Smooth muscle cell (in vitro differentiated cells): ENCODE data around the gene ABHD10. TPM values are rescaled to one million over a fixed set of nuclear protein-coding genes. Genes with fewer than 3 reads are reported as not detected.

Source experiments
- DNase-seq: peaks from one replicate; lab custom pipeline; 2025; ENCODE audit not compliant: unreplicated experiment; lab: John Stamatoyannopoulos, UW
- H2AFZ ChIP-seq: fragments of 200-600 bp; sonication (generic); 2 replicates; pipeline ENCODE4 v1.6.0; 2016; ENCODE audit warnings: antibody characterized with exemption, low read depth, mild to moderate bottlenecking
- H3F3A ChIP-seq: fragments of 200-600 bp; sonication (generic); 2 replicates; pipeline ENCODE4 v1.6.0; 2017; ENCODE audit warnings: antibody characterized with exemption, low read depth
- H3K27ac ChIP-seq: fragments of 200-600 bp; sonication (generic); 2 replicates; pipeline ENCODE4 v1.5.1; 2016; ENCODE audit warnings: low read depth, mild to moderate bottlenecking
- H3K27me3 ChIP-seq: fragments of 200-600 bp; sonication (generic); 2 replicates; pipeline ENCODE4 v1.6.1; 2016; ENCODE audit warnings: low read depth, mild to moderate bottlenecking
- H3K36me3 ChIP-seq: fragments of 200-600 bp; sonication (generic); 2 replicates; pipeline ENCODE4 v1.5.1; 2016; ENCODE audit warnings: low read depth
- H3K4me1 ChIP-seq: fragments of 200-600 bp; sonication (generic); 2 replicates; pipeline ENCODE4 v1.5.1; 2016; ENCODE audit warnings: low read depth
- H3K4me2 ChIP-seq: fragments of 200-600 bp; sonication (generic); 2 replicates; pipeline ENCODE4 v1.6.0; 2016; ENCODE audit warnings: mild to moderate bottlenecking
- H3K4me3 ChIP-seq: fragments of 200-600 bp; sonication (generic); 2 replicates; pipeline ENCODE4 v1.5.1; 2016; ENCODE audit warnings: mild to moderate bottlenecking
- H3K79me2 ChIP-seq: fragments of 200-600 bp; sonication (generic); 2 replicates; pipeline ENCODE4 v1.6.0; 2016; ENCODE audit warnings: low read depth, mild to moderate bottlenecking
- H3K9ac ChIP-seq: fragments of 200-600 bp; sonication (generic); 2 replicates; pipeline ENCODE4 v1.6.0; 2016; ENCODE audit warnings: low read depth
- H3K9me3 ChIP-seq: fragments of 200-600 bp; sonication (generic); replicated peaks from 2 replicates; pipeline ENCODE4 v1.5.1; 2016; ENCODE audit warnings: low read depth
- H4K20me1 ChIP-seq: fragments of 200-600 bp; sonication (generic); 2 replicates; pipeline ENCODE4 v1.6.0; 2016; ENCODE audit warnings: low read depth
- WGBS: methylation state at CpG from one replicate; pipeline ENCODE4 v1.1.7; 2016; ENCODE audit warnings: low lambda C conversion rate; 5-methylcytosine and 5-hydroxymethylcytosine counted together
- polyA plus RNA-seq: library from polyadenylated mRNA; unstranded; fragments of >200 nt; fragmentation: Nextera tagmentation; extraction: Ambion mirVana; gene quantifications from 2 replicates; pipeline ENCODE4 v1.2.1, GENCODE V29; 2016
- total RNA-seq: library from RNA; depleted of rRNA; stranded (reverse); fragments of >200 nt; gene quantifications from 2 replicates; pipeline ENCODE4 v1.2.3, GENCODE V29; 2014
- TF ChIP-seq, protein P1 (sequence below): fragments of 200-600 bp; sonication (generic); IDR thresholded peaks from 2 replicates; pipeline ENCODE4 v1.5.1; 2017; ENCODE audit warnings: borderline replicate concordance, mild to moderate bottlenecking, antibody characterized with exemption; ENCODE audit not compliant: insufficient read depth, poor library complexity, severe bottlenecking

The ABHD10 gene
- total and polyA plus RNA-seq, 2 experiments from 2014 or later, result 44.1 to 44.9 TPM

DNA sequence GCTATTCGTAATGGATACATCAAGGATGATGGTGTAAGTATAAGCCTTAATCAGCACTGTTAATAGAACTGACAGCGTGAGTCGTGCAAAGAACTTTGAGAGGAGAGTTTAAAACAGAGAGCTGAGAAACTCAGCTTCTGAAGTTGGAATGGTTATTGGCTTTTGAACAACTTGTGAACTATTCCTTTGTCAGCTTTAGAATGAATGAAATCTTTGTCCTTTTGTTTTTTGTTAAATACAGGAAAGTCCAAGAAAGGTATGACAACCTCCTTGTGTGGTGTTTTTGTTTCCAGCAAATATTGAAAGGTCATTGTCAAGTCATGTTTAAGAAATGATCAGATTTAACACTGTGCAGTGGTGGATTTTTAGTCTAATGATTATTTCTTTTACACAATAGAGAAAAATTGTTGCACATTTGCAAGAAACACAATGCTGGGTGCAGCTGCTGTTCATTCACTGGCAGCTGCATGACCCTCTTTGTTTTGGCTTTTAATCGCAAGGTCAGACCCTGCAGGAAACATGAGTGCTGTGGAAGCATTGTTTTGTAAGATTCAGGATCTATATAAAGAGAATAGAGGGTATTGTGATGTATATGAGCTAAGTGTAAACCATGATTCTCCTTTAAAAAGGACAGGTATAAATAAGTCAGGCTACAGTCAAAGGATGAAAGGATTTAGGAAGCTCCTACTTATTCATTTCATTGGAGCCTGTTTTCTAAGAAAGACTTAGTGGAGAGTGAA lies 21.7 kb upstream of the ABHD10 start:
- Histone ChIP-seq H3K9me3 (no peaks in the 10 kb centered on the region), H3K27ac (no peak overlapping the region), H3K79me2 (peaks cover 3% of the 10 kb centered on the region), H3K27me3 (no peaks in the 10 kb centered on the region), H2AFZ (no peak overlapping the region), H3K36me3 (peaks cover 8% of the 10 kb centered on the region), H3K4me1 (peaks cover 30% of the 10 kb centered on the region), H3F3A (peaks cover 5% of the 10 kb centered on the region), H3K4me3 (no peak overlapping the region), H3K9ac (no peak overlapping the region), H3K4me2 (no peak overlapping the region), H4K20me1 (no peaks in the 10 kb centered on the region)
- WGBS, result 82% methylated on average over 4 of the region's 4 CpGs
- no peak for DNase-seq
- TF ChIP-seq, protein P1, sequence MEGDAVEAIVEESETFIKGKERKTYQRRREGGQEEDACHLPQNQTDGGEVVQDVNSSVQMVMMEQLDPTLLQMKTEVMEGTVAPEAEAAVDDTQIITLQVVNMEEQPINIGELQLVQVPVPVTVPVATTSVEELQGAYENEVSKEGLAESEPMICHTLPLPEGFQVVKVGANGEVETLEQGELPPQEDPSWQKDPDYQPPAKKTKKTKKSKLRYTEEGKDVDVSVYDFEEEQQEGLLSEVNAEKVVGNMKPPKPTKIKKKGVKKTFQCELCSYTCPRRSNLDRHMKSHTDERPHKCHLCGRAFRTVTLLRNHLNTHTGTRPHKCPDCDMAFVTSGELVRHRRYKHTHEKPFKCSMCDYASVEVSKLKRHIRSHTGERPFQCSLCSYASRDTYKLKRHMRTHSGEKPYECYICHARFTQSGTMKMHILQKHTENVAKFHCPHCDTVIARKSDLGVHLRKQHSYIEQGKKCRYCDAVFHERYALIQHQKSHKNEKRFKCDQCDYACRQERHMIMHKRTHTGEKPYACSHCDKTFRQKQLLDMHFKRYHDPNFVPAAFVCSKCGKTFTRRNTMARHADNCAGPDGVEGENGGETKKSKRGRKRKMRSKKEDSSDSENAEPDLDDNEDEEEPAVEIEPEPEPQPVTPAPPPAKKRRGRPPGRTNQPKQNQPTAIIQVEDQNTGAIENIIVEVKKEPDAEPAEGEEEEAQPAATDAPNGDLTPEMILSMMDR, result no peak

DNA sequence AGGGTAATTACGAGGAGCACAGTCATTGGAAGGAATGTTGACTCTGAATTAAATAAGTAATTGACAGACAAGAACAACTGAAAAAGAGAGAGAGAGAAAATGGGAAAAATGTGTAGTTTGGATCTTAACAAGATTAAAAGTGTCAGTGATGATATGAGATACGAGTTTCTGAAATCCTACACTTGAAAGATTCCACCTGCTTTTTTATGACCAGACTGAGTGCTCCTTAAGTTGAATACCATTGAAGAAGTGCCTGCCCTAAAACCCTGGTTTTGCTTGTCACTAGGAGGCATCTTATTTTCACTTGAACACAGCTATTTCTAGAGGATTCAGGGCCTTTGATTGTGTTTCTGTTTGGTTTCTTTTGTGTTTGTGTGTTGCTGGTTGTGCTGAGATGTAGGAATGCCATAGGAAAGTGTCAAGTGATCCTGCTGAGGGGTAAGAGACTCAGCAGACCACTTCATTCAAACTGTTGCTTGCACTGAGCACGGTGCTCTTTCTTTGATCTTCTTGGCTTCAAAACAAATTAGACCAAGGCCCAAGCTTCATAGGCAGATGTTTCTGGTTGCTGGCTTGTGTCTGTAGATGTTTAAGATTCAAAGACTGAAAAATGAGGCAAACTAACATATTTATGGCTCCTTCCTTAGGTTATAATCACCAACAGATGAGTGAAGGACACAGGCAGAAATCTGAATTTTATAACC lies 17.2 kb upstream of the ABHD10 start:
- no peak overlapping the region for H3K4me3 ChIP-seq
- H3K9me3 ChIP-seq, result no peaks in the 10 kb centered on the region
- TF ChIP-seq, protein P1, result no peak
- H3K4me2 ChIP-seq, result no peak overlapping the region
- no peaks in the 10 kb centered on the region for H4K20me1 ChIP-seq
- 57% methylated on average over 3 of the region's 3 CpGs for WGBS
- no peak for DNase-seq
- peaks cover 4% of the 10 kb centered on the region for H3K79me2 ChIP-seq
- peaks cover 12% of the 10 kb centered on the region for H3F3A ChIP-seq
- H3K36me3 ChIP-seq, result no peaks in the 10 kb centered on the region
- H3K27ac ChIP-seq, result peak overlapping the region; percentile 97
- peaks cover 25% of the 10 kb centered on the region for H3K4me1 ChIP-seq
- no peaks in the 10 kb centered on the region for H3K27me3 ChIP-seq
- H2AFZ ChIP-seq, result no peak overlapping the region
- no peak overlapping the region for H3K9ac ChIP-seq

DNA sequence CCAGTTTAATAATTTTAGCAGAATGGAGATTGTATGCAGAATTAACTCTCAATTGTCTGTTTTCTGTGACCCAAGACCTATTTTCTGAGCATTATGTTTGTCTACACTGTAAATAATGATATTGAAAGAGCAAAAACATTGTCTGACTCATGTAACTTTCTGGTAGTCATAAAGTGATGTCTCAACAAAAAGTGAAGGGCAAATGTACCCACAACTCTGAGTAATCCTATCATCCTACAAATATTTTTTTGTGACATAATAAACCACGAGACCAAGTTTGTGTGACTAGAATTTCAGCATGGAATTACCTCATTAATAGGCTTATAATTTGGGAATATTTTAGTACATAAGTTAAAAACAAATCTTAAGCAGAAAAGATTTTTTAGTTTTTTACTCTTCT lies 15.4 kb upstream of the ABHD10 start:
- no peaks in the 10 kb centered on the region for H3K36me3 ChIP-seq
- no peaks in the 10 kb centered on the region for H4K20me1 ChIP-seq
- H3K27me3 ChIP-seq, result no peaks in the 10 kb centered on the region
- peaks cover 7% of the 10 kb centered on the region for H3K4me1 ChIP-seq
- H3K27ac ChIP-seq, result peak overlapping the region; percentile 97
- 16% methylated on average over 1 of the region's 1 CpG for WGBS
- peak overlapping the region; percentile 73 for H3K9ac ChIP-seq
- TF ChIP-seq, protein P1, result no peak
- no peak for DNase-seq
- peaks cover 12% of the 10 kb centered on the region for H3F3A ChIP-seq
- H3K79me2 ChIP-seq, result peaks cover 4% of the 10 kb centered on the region
- peak overlapping the region; percentile 49 for H3K4me2 ChIP-seq
- no peak overlapping the region for H2AFZ ChIP-seq
- no peak overlapping the region for H3K4me3 ChIP-seq
- no peaks in the 10 kb centered on the region for H3K9me3 ChIP-seq
